GM18519 (cell line): Measurements from ENCODE around the gene HDAC3.
"Not testable (repeated sequence)": the region's sequence is repeated elsewhere in the genome, so short reads cannot be mapped to it uniquely, and the experiment has no call there.

Experiments used
- ATAC-seq: cut with Tn5 transposase; IDR thresholded peaks from one replicate; pipeline ENCODE4 v1.9.1; 2021; ENCODE audit warnings: mild to moderate bottlenecking, moderate library complexity; ENCODE audit not compliant: unreplicated experiment, low FRiP score

The HDAC3 gene

DNA sequence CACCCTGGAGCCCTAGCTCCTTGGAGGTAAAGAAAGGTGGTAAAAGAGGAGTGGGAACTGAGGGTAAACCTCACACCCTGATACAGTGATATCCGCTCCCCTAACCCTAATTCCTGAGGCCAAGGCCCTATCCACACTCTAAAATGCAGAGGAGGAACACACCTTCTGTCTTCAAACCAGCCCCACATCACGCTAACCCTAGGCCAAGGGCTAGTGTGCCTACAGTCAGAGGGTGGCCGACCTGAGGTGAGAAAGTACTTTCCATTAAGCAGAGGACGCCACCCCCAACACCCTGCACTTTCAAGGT is 590 bp downstream of the HDAC3 start:
- ATAC-seq: no peak

DNA sequence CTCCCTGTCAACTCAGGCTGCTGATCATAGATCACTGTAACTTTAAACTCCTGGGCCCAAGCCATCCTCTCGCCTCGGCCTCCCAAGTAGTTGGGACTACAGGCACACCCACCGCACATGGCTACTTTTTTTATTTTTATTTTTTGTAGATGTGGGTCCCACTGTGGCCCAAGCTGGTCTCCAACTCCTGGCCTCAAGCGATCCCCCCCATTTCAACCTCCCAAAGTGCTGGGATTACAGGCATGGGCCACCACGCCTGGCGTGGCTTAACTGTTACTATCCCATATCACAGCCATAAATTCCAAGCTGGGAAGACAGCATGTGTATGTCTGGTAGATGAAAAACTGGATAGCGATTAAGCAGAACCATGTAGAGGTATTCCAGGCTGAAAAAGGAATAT is 1.0 kb downstream of the HDAC3 start:
- ATAC-seq: no peak

DNA sequence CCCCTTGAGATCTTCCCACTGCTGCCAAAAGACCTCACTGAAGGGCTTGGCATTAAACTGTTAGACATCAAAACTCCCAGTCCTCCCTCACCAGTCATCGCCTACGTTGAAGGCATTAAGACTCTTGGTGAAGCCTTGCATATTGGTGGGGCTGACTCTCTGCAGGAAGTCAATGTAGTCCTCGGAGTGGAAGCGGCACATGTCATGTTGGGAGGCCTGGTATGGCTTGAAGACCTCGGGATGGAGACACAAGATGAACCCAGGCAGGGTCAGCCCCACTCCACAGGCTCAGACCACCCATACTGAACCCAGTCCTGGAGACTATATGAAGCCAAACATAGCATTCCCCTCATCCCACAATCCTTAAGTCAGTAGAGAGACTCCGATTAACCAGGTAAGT is 1.9 kb downstream of the HDAC3 start:
- ATAC-seq: no peak

GRCh38 chr5:141633871-141634561 is 2.6 kb downstream of the HDAC3 start:
- ATAC-seq: peak; percentile 89

DNA sequence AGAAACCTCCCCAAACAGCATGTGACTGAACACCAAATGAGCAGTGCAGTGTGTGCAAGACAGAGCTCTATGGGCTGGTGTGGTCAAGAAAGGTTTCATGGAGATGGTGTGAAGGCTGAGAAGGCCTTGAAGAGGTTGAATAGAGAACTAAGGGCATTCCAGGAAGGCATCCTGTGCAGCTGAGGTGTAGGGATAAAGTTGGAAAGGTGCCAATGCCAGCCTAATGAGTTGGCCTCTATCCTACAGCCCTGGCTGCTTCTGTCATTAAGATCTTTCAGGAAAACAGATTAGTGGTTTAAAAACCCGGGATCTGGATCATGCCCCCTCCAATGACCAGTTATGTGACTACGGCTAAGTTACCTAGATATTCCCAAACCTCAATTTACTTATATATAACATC is 4.0 kb downstream of the HDAC3 start:
- no peak for ATAC-seq

DNA sequence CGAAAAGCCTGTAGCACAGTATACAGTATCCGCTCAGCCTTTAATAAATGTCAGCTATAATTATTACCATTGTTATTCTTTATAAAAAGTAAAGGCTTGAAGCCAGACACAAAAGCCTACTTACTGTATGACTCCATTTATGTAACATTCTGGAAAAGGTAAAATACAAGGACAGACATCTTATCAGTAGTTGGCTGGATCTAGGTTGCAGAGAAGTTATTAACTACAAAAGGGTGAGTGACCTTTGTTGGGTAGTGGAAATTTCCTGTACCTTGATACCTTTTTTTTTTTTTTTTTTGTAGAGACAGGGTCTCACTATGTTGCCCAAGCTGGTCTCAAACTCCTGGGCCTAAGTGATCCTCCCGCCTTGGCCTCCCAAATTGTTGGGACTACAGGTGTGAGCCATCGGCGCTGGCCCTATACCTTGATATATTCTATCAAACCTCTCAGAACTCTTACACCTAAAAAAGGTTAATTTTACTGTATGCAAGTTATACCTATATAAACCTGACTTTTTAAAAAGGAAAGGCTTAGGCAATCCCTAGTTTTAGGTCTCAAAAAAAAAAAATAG is 6.0 kb downstream of the HDAC3 start:
- no peak for ATAC-seq

GRCh38 chr5:141628175-141628788 is 8.4 kb downstream of the HDAC3 start:
- ATAC-seq: no peak

- no peak for ATAC-seq
Measured at GRCh38 chr5:141623611-141624010, 13.0 kb downstream of the HDAC3 start.

GRCh38 chr5:141623186-141623585 is 13.5 kb downstream of the HDAC3 start:
- peak; percentile 65 for ATAC-seq

- peak; percentile 54 for ATAC-seq
Measured at GRCh38 chr5:141618804-141619554, 17.7 kb downstream of the HDAC3 start, which contains the start of gene DIAPH1. TSS of gene DIAPH1 (minus strand) at chr5:141619000. CDS start at chr5:141618914, 86 bp downstream.

GRCh38 chr5:141618030-141618803 is 18.4 kb downstream of the HDAC3 start:
- ATAC-seq: peak; percentile 15

DNA sequence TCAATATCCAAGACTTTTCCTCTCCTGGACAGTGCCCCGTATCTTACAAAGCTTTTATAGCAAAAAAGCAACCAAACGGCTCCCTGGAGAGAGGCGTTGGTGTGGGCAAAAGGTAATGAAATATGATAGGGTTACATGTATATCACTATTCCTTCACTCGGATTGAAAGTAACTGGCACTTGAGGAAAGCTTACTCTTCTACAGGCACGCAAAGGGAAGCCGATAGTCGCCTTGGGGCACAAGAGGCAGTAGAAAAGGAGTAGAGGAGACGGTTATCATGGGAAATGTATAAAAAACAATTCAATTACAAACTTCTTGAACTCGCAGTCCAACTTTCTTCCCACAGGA is 19.0 kb downstream of the HDAC3 start:
- no peak for ATAC-seq

GRCh38 chr5:141617128-141617527 is 19.5 kb downstream of the HDAC3 start:
- ATAC-seq: no peak

GRCh38 chr5:141615991-141616720 is 20.5 kb downstream of the HDAC3 start:
- no peak for ATAC-seq

GRCh38 chr5:141613344-141613743 is 23.3 kb downstream of the HDAC3 start:
- no peak for ATAC-seq

DNA sequence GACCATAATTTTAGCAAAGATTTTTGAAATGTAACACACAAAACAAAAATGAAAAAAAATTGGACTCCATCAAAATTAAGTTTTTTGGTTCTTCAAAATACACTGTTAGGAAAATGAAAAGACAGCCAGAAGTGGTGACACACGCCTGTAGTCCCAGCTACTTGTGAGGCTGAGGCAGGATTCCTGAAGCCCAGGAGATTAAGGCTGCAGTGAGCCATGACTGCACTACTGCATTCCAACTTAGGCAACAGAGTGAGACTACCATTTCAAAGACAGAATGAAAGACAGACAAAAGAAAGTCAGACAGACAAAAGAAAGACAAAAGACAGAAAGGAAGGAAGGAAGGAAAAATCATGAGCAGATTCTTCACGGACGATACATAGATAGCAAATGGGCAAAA is 25.4 kb downstream of the HDAC3 start:
- ATAC-seq: no peak

DNA sequence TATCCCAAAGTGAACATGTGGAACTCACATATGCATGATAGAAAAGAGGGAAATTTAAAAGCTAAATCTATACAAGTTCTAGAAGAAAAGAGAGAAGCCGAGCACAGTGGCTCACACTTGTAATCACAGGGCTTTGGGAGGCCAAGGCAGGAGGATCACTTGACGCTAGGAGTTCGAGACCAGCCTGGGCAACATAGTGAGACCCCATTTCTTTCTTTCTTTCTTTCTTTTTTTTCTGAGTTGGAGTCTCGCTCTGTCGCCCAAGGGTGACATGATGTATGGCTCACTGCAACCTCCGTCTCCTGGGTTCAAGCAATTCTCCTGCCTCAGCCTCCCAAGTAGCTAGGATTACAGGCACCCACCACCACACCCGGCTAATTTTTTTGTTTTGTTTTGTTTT is 26.7 kb downstream of the HDAC3 start:
- ATAC-seq: not testable (repeated sequence)

DNA sequence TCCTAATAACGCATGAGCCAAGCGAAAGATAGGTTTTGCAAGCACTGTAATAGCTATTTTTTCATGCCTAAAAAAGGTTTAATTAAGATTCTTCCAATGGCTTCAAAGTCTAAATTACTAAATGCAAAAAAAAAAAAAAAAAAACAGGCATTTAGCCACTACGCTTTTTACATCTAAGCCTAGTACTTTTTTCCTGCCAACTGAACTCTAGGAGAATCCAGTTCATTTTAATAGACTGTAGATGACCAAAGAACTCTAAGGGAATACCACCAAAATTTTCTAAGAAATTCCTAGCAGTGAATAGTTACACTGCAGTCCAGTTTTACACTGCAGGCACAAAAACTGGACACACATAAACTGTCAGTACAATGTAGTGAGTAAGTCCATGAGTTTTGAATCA is 27.6 kb downstream of the HDAC3 start:
- no peak for ATAC-seq

- ATAC-seq: no peak
Measured at GRCh38 chr5:141608557-141608956, 28.1 kb downstream of the HDAC3 start.

- ATAC-seq: no peak
Measured at GRCh38 chr5:141608046-141608445, 28.6 kb downstream of the HDAC3 start.
